NT2/D1 (cell line): ENCODE results near the gene COTL1.

Experiments
- SUZ12 ChIP-seq: IDR thresholded peaks from 2 replicates; pipeline ENCODE4 v1.6.1; 2011; ENCODE audit not compliant: insufficient read length, insufficient read depth; ENCODE audit errors: extremely low read depth
- YY1 ChIP-seq: IDR thresholded peaks from 2 replicates; pipeline ENCODE4 v1.6.1; 2011; ENCODE audit not compliant: insufficient read length, insufficient read depth
- ZNF274 ChIP-seq: IDR thresholded peaks from 2 replicates; pipeline ENCODE4 v1.6.1; 2011; ENCODE audit warnings: mild to moderate bottlenecking, low read depth, low read length

- TF ChIP-seq YY1 (no peak), ZNF274 (no peak), SUZ12 (no peak)
Observed at GRCh38 chr16:84663433-84664101, 45.7 kb upstream of the COTL1 start.
